NT2/D1 (cell line): ENCODE data around the gene CSF2RB.

ENCODE experiments used
- YY1 ChIP-seq: IDR thresholded peaks from 2 replicates; pipeline ENCODE4 v1.6.1; 2011; ENCODE audit not compliant: insufficient read length, insufficient read depth
- ZNF274 ChIP-seq: IDR thresholded peaks from 2 replicates; pipeline ENCODE4 v1.6.1; 2011; ENCODE audit warnings: mild to moderate bottlenecking, low read depth, low read length

DNA sequence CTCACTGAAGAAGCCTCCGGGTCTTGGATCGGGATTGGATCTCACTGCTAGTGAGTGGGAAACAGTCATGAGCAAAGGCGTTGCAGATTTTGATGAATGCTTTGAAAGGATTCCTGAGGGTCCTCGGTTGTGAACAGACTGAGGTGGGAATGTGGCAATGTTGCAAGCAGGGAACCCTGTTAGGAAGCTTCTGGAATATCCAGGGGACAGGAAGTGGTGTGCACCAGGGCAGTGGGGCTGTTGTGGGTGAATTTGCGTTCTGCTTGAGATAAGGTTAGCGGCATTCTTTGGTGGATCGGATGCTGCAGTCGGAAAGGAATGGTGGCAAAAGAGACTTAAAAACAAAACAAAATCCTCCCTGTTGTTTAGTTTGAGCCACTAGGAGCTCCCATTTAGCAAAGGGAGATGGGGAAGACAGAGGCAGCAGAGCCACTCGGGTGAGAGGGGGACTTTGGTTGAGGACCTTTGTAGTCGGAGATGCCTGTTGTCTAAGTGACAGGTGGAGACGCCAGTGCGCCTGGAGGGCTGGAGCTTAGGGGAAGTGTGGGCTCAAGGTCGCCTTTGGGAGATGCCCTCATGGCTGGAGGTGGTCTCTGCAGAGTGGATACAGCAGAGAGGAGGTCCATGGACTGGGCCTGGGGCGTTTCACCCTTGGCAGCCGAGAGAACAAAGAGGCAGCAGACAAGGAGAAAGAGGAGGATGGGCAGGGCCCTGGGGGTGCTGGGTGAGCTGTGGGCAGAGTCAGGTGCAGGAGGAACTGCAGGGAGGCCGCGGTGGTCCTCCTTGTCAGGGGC, 37.6 kb downstream of the CSF2RB start:
- TF ChIP-seq YY1 (no peak), ZNF274 (no peak)
